K562 (cell line): ENCODE data around the gene APOBEC3A. TPM values are rescaled to one million over a fixed set of nuclear protein-coding genes. Genes with fewer than 3 reads are reported as not detected.

ENCODE experiments used
- ATAC-seq: fragments of 200-7000 bp; cut with Tn5 transposase; 3 replicates; pipeline ENCODE4 v1.9.1; 2020; ENCODE audit warnings: moderate library complexity
- BruUV-seq: library from RNA; stranded (reverse); fragments of 400-500 nt; replicated peaks from 2 replicates; lab custom pipeline; 2021; lab: Mats Ljungman, UMichigan
- CTCF ChIA-PET: fragments of 300-600 bp; formaldehyde crosslinking; extraction: SDS; loops from one replicate; lab custom pipeline; 2021; ENCODE audit warnings: low intra/inter-chr PET ratio; lab: Yijun Ruan, JAX
- POLR2A ChIA-PET: fragments of 300-600, 350-650 bp; sonication (Branson Sonifier 250); formaldehyde crosslinking; extraction: SDS; loops from one replicate; lab custom pipeline; 2021; ENCODE audit warnings: antibody characterized with exemption, inconsistent platforms; lab: Yijun Ruan, JAX
- DNase-seq, 4 experiments: peaks; one replicate each; pipeline versions ENCODE4 v3.0.0 to v3.0.0-alpha.2; 2011 to 2018; ENCODE audit warnings: low spot score in 3 of 4, mixed read lengths in 3 of 4; ENCODE audit errors: extremely low read depth in 1 of 4
- FAIRE-seq: peaks from 2 replicates; lab custom pipeline; 2011; peaks lifted over from hg19 to GRCh38; lab: Jason Lieb, UNC
- H2AFZ ChIP-seq: 2 replicates; pipeline ENCODE4 v1.6.0; 2011; ENCODE audit warnings: low read depth, low read length, control low read depth, inconsistent platforms
- H3K27ac ChIP-seq: fragments of 200-600 bp; 3 replicates; pipeline ENCODE4 v1.8.0; 2011; ENCODE audit warnings: low read depth, mild to moderate bottlenecking, control low read depth, inconsistent platforms, low read length, moderate library complexity, mixed read lengths; ENCODE audit errors: extremely low read depth
- H3K27me3 ChIP-seq, 2 experiments: fragments of 300-600 bp in 1 of 2; 2 replicates in 1 of 2; 3 replicates in 1 of 2; pipeline versions ENCODE4 v1.6.0 to v1.8.0; 2011; ENCODE audit warnings: inconsistent platforms in 2 of 2, low read length in 2 of 2, mild to moderate bottlenecking in 1 of 2, mixed read lengths in 1 of 2, moderate library complexity in 1 of 2; ENCODE audit not compliant: control insufficient read depth in 2 of 2, insufficient read depth in 2 of 2
- H3K36me3 ChIP-seq: fragments of 300-600 bp; 3 replicates; pipeline ENCODE4 v1.8.0; 2011; ENCODE audit warnings: mild to moderate bottlenecking, low read length, inconsistent platforms; ENCODE audit not compliant: control insufficient read depth, insufficient read depth
- H3K4me1 ChIP-seq, 2 experiments: fragments of 200-600 bp in 1 of 2; replicated peaks in 1 of 2; 2 replicates in 1 of 2; 3 replicates in 1 of 2; pipeline versions ENCODE4 v1.5.1 to v1.8.0; 2011; ENCODE audit warnings: inconsistent platforms in 2 of 2, low read length in 2 of 2, mild to moderate bottlenecking in 1 of 2, mixed read lengths in 1 of 2, moderate library complexity in 1 of 2; ENCODE audit not compliant: control insufficient read depth in 2 of 2, insufficient read depth in 2 of 2
- H3K4me2 ChIP-seq: 2 replicates; pipeline ENCODE4 v1.6.1; 2011; ENCODE audit warnings: low read length, control low read depth, inconsistent platforms, mixed read lengths; ENCODE audit not compliant: insufficient read depth
- H3K4me3 ChIP-seq: fragments of 200-600 bp; sonication (generic), shearing (Covaris generic); 2 replicates; pipeline ENCODE4 v1.5.1; 2016; ENCODE audit warnings: control low read depth, inconsistent platforms
- H3K79me2 ChIP-seq: fragments of 200-600 bp; 3 replicates; pipeline ENCODE4 v1.8.0; 2011; ENCODE audit warnings: low read length, inconsistent platforms; ENCODE audit not compliant: control insufficient read depth, insufficient read depth
- H3K9ac ChIP-seq, 2 experiments: 2 replicates each; pipeline versions ENCODE4 v1.6.0 to v1.6.1; 2011; ENCODE audit warnings: low read depth in 2 of 2, low read length in 2 of 2, control low read depth in 1 of 2, inconsistent platforms in 1 of 2, mild to moderate bottlenecking in 1 of 2, mixed read lengths in 1 of 2; ENCODE audit not compliant: insufficient read depth in 1 of 2
- H3K9me1 ChIP-seq: one replicate; pipeline ENCODE4 v1.6.0; 2011; ENCODE audit warnings: inconsistent platforms, mild to moderate bottlenecking, low read length, moderate library complexity; ENCODE audit not compliant: control insufficient read depth, insufficient read depth
- H3K9me3 ChIP-seq: replicated peaks from 2 replicates; pipeline ENCODE4 v1.5.1; 2011; ENCODE audit warnings: low read depth, low read length, inconsistent platforms; ENCODE audit not compliant: control insufficient read depth, insufficient read depth
- H4K20me1 ChIP-seq: replicated peaks from 2 replicates; pipeline ENCODE4 v1.6.1; 2011; ENCODE audit warnings: low read length, inconsistent platforms, mixed read lengths; ENCODE audit not compliant: control insufficient read depth, insufficient read depth
- HNRNPLL ChIP-seq: fragments of 200-400 bp; formaldehyde crosslinking; IDR thresholded peaks from 2 replicates; pipeline ENCODE4 v1.6.1; 2017; ENCODE audit warnings: low read length, low read depth, mild to moderate bottlenecking; ENCODE audit not compliant: poor library complexity, severe bottlenecking
- KDM1A ChIP-seq, 2 experiments: fragments of 450-650 bp; IDR thresholded peaks; 2 replicates each; pipeline ENCODE4 v1.6.1; 2016; ENCODE audit warnings: mild to moderate bottlenecking in 2 of 2
- MTA3 ChIP-seq: fragments of 450-650 bp; formaldehyde crosslinking; IDR thresholded peaks from 2 replicates; pipeline ENCODE4 v1.6.1; 2017; ENCODE audit warnings: mild to moderate bottlenecking, borderline replicate concordance
- NFE2L1 ChIP-seq: fragments of 450-650 bp; IDR thresholded peaks from 2 replicates; pipeline ENCODE4 v1.6.1; 2016; ENCODE audit warnings: missing genetic modification characterization, low read depth, mild to moderate bottlenecking, missing compliant biosample characterization, moderate library complexity, borderline replicate concordance
- PHB ChIP-seq: fragments of 250-450 bp; sonication (Bioruptor Pico); IDR thresholded peaks from 2 replicates; pipeline ENCODE4 v1.5.0; 2021
- RNF219 ChIP-seq: fragments of 250-450 bp; sonication (Bioruptor Pico); IDR thresholded peaks from 2 replicates; pipeline ENCODE4 v1.5.0; 2022; ENCODE audit warnings: mild to moderate bottlenecking
- SRSF1 ChIP-seq: fragments of 200-400 bp; formaldehyde crosslinking; IDR thresholded peaks from 2 replicates; pipeline ENCODE4 v1.6.1; 2017; ENCODE audit warnings: mild to moderate bottlenecking, low read depth, low read length, moderate library complexity
- ZFP91 ChIP-seq: sonication (generic); formaldehyde crosslinking; IDR thresholded peaks from 2 replicates; pipeline ENCODE4 v1.8.0; 2022; ENCODE audit warnings: mild to moderate bottlenecking, missing genetic modification reagents
- ZKSCAN3 ChIP-seq: fragments of 250-450 bp; sonication (Bioruptor Pico); IDR thresholded peaks from 2 replicates; pipeline ENCODE4 v1.4.0; 2020
- ZMIZ1 ChIP-seq, 2 experiments: fragments of 150-350 bp in 1 of 2; IDR thresholded peaks; 2 replicates each; pipeline ENCODE4 v1.6.1; 2012 to 2016; ENCODE audit warnings: low read depth in 2 of 2, low read length in 2 of 2, mild to moderate bottlenecking in 1 of 2, moderate library complexity in 1 of 2
- WGBS: fragments of 100-300 bp; shearing (Covaris generic); methylation state at CpG from one replicate; pipeline ENCODE4 v1.1.6; 2016; ENCODE audit warnings: low coverage, mixed read lengths; ENCODE audit not compliant: insufficient coverage; ENCODE audit errors: missing lambda C conversion rate; 5-methylcytosine and 5-hydroxymethylcytosine counted together
- in situ Hi-C: fragments of 300-500 bp; cut with MboI; formaldehyde crosslinking; loops from 4 replicates; pipeline ENCODE4 v1.15.0; 2018; ENCODE audit warnings: inconsistent platforms, mixed read lengths
- intact Hi-C: fragments of 100-400 bp; cut with micrococcal nuclease; formaldehyde crosslinking; loops from 2 replicates; pipeline ENCODE4 v1.14.2; 2022
- polyA plus RNA-seq, 8 experiments: library from polyadenylated mRNA; depleted of rRNA in 4 of 8; stranded (reverse) in 5 of 8; unstranded in 3 of 8; fragments of >200 nt; fragmentation: Nextera tagmentation in 2 of 8; fragmentation: Illumina TruSeq in 1 of 8; extraction: Ambion mirVana in 2 of 8; extraction: Trizol in 1 of 8; gene quantifications; 2 replicates each; pipeline versions ENCODE4 v1.2.1 to v1.2.3, GENCODE V29; 2011 to 2014; ENCODE audit warnings: inconsistent platforms in 1 of 8, missing spikeins in 1 of 8
- total RNA-seq, 7 experiments: library from RNA; depleted of rRNA in 6 of 7; stranded (reverse); fragments of >200 nt in 6 of 7; fragmentation: Illumina TruSeq in 2 of 7; extraction: Trizol in 2 of 7; gene quantifications; 2 replicates each; pipeline versions ENCODE4 v1.2.1 to v1.2.3, GENCODE V29; 2011 to 2021; ENCODE audit warnings: low replicate concordance in 1 of 7
- TF ChIP-seq, protein P1 (sequence below): IDR thresholded peaks from 3 replicates; pipeline ENCODE4 v1.6.1; 2011; ENCODE audit warnings: borderline replicate concordance, mild to moderate bottlenecking; ENCODE audit not compliant: insufficient read length, insufficient read depth
- TF ChIP-seq, protein P2 (sequence below): sonication (generic); formaldehyde crosslinking; IDR thresholded peaks from 2 replicates; pipeline ENCODE4 v1.8.0; 2022; ENCODE audit warnings: mild to moderate bottlenecking, missing genetic modification reagents

APOBEC3A gene
- total and polyA plus RNA-seq, 9 of the 15 experiments (the other 6 are each of a cell fraction or from before 2014, with no cell fraction given) = 0.04 TPM; not detected in 8

- Histone ChIP-seq H3K79me2 (no peaks in the 10 kb centered on the region), H3K9me3 (no peaks in the 10 kb centered on the region), H3K27ac (no peak overlapping the region), H3K9ac (no peak overlapping the region), H3K4me2 (no peak overlapping the region), H3K4me1 (peaks cover 0 to 3% of the 10 kb centered on the region in 2 experiments; a peak in 3 of 5 replicates), H3K36me3 (no peaks in the 10 kb centered on the region), H3K9me1 (no peaks in the 10 kb centered on the region), H3K4me3 (no peak overlapping the region), H4K20me1 (no peaks in the 10 kb centered on the region), H3K27me3 (peaks cover 2 to 42% of the 10 kb centered on the region in 2 experiments; a peak in 4 of 5 replicates), H2AFZ (no peak overlapping the region)
- FAIRE-seq (no peak), DNase-seq (no peak), ATAC-seq (no peak)
- in situ Hi-C loops = no loop called here
- no TSS peak for BruUV-seq
- POLR2A ChIA-PET = no interaction called here
- 7% methylated on average over 7 of the region's 11 CpGs for WGBS
- CTCF ChIA-PET = no interaction called here
- intact Hi-C loops = no loop called here
- TF ChIP-seq MTA3 (no peak), ZKSCAN3 (CRISPR knock-in tag) (no peak), ZFP91 (CRISPR knock-in tag) (no peak), NFE2L1 (tag) (no peak), KDM1A (IDR thresholded peaks at IDR 0.05) (no peak), PHB (CRISPR knock-in tag) (no peak), RNF219 (no peak), HNRNPLL (no peak), SRSF1 (no peak), ZMIZ1 (IDR thresholded peaks at IDR 0.05; ENCODE audit: low read depth in 2 of 2, low read length in 2 of 2) (no peak)
- TF ChIP-seq, protein P1, sequence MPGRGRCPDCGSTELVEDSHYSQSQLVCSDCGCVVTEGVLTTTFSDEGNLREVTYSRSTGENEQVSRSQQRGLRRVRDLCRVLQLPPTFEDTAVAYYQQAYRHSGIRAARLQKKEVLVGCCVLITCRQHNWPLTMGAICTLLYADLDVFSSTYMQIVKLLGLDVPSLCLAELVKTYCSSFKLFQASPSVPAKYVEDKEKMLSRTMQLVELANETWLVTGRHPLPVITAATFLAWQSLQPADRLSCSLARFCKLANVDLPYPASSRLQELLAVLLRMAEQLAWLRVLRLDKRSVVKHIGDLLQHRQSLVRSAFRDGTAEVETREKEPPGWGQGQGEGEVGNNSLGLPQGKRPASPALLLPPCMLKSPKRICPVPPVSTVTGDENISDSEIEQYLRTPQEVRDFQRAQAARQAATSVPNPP = no peak
- TF ChIP-seq, protein P2, sequence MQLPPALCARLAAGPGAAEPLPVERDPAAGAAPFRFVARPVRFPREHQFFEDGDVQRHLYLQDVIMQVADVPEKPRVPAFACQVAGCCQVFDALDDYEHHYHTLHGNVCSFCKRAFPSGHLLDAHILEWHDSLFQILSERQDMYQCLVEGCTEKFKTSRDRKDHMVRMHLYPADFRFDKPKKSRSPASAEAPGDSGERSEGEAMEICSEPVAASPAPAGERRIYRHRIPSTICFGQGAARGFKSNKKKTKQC (CRISPR knock-in tag) = no peak
Observed at GRCh38 chr22:38938221-38938620, 19.2 kb upstream of the APOBEC3A start.
